GM20000 (cell line): ENCODE measurements around the gene PARD3.

Experiments used
- DNase-seq: peaks from one replicate; pipeline ENCODE4 v3.0.0; 2012; ENCODE audit warnings: low spot score
- TF ChIP-seq, protein P1 (sequence below): IDR thresholded peaks from 2 replicates; pipeline ENCODE4 v1.5.1; 2012; ENCODE audit warnings: mild to moderate bottlenecking, control low read depth; ENCODE audit errors: extremely low read depth, missing control alignments

PARD3 gene

DNA sequence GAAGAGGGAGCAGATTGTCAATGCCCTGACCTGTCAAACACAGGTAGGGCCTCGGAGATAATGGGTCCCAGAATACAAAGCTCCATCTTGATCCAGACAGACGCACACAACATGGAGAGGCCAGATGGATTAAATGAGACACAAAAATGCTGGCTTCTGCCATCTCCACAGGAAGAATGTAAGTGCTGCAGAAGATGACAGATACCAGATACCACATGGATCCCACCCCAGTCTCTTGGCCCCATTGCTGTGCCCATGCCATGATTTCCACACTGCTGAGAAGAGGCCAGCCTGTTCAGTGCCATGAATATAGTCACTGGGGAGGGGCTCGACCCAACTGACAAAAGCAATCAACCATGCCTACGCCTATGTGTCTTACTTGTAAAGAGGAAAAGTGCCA lies 487.9 kb downstream of the PARD3 start:
- no peak for DNase-seq
- TF ChIP-seq, protein P1, sequence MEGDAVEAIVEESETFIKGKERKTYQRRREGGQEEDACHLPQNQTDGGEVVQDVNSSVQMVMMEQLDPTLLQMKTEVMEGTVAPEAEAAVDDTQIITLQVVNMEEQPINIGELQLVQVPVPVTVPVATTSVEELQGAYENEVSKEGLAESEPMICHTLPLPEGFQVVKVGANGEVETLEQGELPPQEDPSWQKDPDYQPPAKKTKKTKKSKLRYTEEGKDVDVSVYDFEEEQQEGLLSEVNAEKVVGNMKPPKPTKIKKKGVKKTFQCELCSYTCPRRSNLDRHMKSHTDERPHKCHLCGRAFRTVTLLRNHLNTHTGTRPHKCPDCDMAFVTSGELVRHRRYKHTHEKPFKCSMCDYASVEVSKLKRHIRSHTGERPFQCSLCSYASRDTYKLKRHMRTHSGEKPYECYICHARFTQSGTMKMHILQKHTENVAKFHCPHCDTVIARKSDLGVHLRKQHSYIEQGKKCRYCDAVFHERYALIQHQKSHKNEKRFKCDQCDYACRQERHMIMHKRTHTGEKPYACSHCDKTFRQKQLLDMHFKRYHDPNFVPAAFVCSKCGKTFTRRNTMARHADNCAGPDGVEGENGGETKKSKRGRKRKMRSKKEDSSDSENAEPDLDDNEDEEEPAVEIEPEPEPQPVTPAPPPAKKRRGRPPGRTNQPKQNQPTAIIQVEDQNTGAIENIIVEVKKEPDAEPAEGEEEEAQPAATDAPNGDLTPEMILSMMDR: no peak

DNA sequence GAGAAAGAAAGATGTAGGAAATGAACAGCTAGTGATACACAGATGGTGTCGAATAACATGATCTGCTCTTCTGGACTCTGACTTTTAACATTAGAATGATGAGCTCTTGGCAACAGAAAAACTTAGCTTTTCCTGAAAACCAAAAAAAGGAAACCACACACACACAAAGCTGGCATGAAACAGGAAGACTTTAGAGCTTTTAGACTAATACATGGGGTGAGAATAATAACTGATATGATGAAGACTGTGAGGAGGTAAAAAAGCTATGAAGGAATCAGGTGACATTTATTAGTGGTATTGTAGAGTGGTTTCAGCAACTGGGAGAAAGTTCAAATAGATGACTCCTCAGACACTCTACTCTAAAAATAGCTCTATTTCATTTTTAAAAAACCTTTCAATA lies 491.9 kb downstream of the PARD3 start:
- TF ChIP-seq, protein P1: no peak
- DNase-seq: no peak

GRCh38 chr10:34320265-34320664 lies 494.8 kb downstream of the PARD3 start:
- TF ChIP-seq, protein P1: no peak
- DNase-seq: no peak

DNA sequence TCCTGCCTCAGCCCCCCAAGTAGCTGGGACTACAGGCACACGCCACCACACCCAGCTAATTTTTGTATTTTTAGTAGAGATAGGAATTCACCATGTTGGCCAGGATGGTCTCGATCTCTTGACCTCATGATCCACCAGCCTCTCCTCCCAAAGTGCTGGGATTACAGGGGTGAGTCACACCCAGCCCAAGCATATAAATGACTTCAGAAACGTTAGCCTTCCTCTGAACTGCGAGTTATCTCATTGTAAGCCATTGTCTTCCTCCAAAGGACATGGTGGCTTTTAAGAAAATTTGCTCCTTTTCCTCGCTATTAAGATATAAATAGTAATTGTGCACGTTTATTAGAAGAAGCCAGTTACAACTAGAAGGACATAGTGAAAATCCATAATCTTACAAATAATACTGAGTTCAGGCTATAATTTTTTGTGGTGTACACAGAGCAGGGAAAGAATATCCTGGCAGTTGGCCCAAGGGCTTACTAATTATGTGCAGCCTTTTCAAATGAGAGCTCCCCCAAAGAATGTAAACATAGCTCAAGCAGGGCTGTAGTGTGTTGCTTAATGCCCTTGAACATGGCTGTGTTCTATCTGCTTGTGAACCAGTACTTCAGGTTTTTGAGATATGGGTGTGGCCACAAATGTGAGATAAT lies 495.8 kb downstream of the PARD3 start:
- TF ChIP-seq, protein P1: no peak
- no peak for DNase-seq

GRCh38 chr10:34316154-34316553 lies 498.9 kb downstream of the PARD3 start:
- TF ChIP-seq, protein P1: no peak
- DNase-seq: no peak

- TF ChIP-seq, protein P1: no peak
- no peak for DNase-seq
Measured at GRCh38 chr10:34314457-34314856, 500.6 kb downstream of the PARD3 start.

DNA sequence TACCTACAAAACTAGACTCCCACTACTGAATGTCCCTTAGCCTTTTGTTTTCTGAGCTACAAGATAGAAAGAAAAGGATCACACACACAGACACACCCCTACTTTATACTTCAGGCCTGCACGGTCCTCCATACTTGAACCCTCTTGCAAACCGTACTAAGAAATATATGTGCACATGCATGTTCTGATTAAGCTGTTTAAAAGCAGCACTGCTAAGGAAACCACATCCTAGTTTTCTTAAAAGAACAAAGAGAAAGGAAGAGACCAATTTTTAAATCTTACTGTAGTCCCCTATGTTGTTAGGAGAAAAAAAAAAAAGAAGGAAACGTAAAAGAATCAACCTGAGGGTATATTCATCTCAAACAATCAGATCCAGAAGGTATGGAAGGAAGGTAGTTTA lies 501.2 kb downstream of the PARD3 start:
- no peak for DNase-seq
- TF ChIP-seq, protein P1: no peak
